Osteoblast (primary cell): Measurements from ENCODE around the gene PTPRC. TPM values are rescaled to one million over a fixed set of nuclear protein-coding genes. Genes with fewer than 3 reads are reported as not detected.

ENCODE experiments used
- DNase-seq: peaks from one replicate; pipeline ENCODE4 v3.0.0; 2011; ENCODE audit warnings: low spot score, mixed read lengths; ENCODE audit not compliant: insufficient read length; ENCODE audit errors: missing footprints
- H2AFZ ChIP-seq: 2 replicates; pipeline ENCODE4 v1.6.0; 2011; ENCODE audit warnings: mild to moderate bottlenecking, low read length
- H3K27ac ChIP-seq: 2 replicates; pipeline ENCODE4 v1.5.1; 2011; ENCODE audit warnings: mild to moderate bottlenecking, low read depth, low read length, moderate library complexity
- H3K27me3 ChIP-seq: 2 replicates; pipeline ENCODE4 v1.6.0; 2012; ENCODE audit warnings: mild to moderate bottlenecking, control low read depth, inconsistent platforms, low read length, moderate library complexity; ENCODE audit not compliant: insufficient read depth
- H3K36me3 ChIP-seq: 2 replicates; pipeline ENCODE4 v1.5.1; 2011; ENCODE audit warnings: mild to moderate bottlenecking, low read length, control low read depth, moderate library complexity; ENCODE audit not compliant: insufficient read depth
- H3K4me1 ChIP-seq: 2 replicates; pipeline ENCODE4 v1.5.1; 2011; ENCODE audit warnings: mild to moderate bottlenecking, low read length, control low read depth, moderate library complexity; ENCODE audit not compliant: insufficient read depth
- H3K4me2 ChIP-seq: 2 replicates; pipeline ENCODE4 v1.6.0; 2011; ENCODE audit warnings: mild to moderate bottlenecking, low read length; ENCODE audit not compliant: insufficient read depth
- H3K4me3 ChIP-seq: fragments of 200-600 bp; sonication (generic); 3 replicates; pipeline ENCODE4 v1.5.1; 2012; ENCODE audit warnings: mild to moderate bottlenecking, low read length, inconsistent platforms; ENCODE audit not compliant: insufficient read depth
- H3K79me2 ChIP-seq: 2 replicates; pipeline ENCODE4 v1.6.0; 2012; ENCODE audit warnings: mild to moderate bottlenecking, low read length, control low read depth, inconsistent platforms; ENCODE audit not compliant: insufficient read depth
- H3K9me3 ChIP-seq: 2 replicates; pipeline ENCODE4 v1.5.1; 2011; ENCODE audit warnings: low read depth, low read length, control low read depth
- H4K20me1 ChIP-seq: 2 replicates; pipeline ENCODE4 v1.6.0; 2012; ENCODE audit warnings: mild to moderate bottlenecking, low read length, control low read depth; ENCODE audit not compliant: insufficient read depth
- total RNA-seq: library from RNA; depleted of rRNA; stranded (reverse); fragments of >200 nt; gene quantifications from 2 replicates; pipeline ENCODE4 v1.2.3, GENCODE V29; 2012
- TF ChIP-seq, protein P1 (sequence below): IDR thresholded peaks from 2 replicates; pipeline ENCODE4 v1.5.1; 2011; ENCODE audit warnings: mild to moderate bottlenecking, low read depth, low read length, moderate library complexity; ENCODE audit errors: extremely low read depth

Gene PTPRC
- total RNA-seq, 1 donor, result 1.1 TPM

GRCh38 chr1:198774421-198774820 lies 135.6 kb downstream of the PTPRC start:
- no peak overlapping the region for H3K4me2 ChIP-seq
- H3K4me3 ChIP-seq, result no peak overlapping the region
- no peaks in the 10 kb centered on the region for H4K20me1 ChIP-seq
- H3K27ac ChIP-seq, result no peak overlapping the region
- no peaks in the 10 kb centered on the region for H3K9me3 ChIP-seq
- no peak for DNase-seq
- TF ChIP-seq, protein P1, sequence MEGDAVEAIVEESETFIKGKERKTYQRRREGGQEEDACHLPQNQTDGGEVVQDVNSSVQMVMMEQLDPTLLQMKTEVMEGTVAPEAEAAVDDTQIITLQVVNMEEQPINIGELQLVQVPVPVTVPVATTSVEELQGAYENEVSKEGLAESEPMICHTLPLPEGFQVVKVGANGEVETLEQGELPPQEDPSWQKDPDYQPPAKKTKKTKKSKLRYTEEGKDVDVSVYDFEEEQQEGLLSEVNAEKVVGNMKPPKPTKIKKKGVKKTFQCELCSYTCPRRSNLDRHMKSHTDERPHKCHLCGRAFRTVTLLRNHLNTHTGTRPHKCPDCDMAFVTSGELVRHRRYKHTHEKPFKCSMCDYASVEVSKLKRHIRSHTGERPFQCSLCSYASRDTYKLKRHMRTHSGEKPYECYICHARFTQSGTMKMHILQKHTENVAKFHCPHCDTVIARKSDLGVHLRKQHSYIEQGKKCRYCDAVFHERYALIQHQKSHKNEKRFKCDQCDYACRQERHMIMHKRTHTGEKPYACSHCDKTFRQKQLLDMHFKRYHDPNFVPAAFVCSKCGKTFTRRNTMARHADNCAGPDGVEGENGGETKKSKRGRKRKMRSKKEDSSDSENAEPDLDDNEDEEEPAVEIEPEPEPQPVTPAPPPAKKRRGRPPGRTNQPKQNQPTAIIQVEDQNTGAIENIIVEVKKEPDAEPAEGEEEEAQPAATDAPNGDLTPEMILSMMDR, result no peak
- no peak overlapping the region for H2AFZ ChIP-seq
- no peaks in the 10 kb centered on the region for H3K79me2 ChIP-seq
- H3K36me3 ChIP-seq, result no peaks in the 10 kb centered on the region
- H3K27me3 ChIP-seq, result no peaks in the 10 kb centered on the region
- H3K4me1 ChIP-seq, result peaks cover 30% of the 10 kb centered on the region

- Histone ChIP-seq H3K27me3 (no peaks in the 10 kb centered on the region), H3K79me2 (no peaks in the 10 kb centered on the region), H4K20me1 (no peaks in the 10 kb centered on the region), H3K27ac (peak overlapping the region; percentile 76), H3K4me3 (peak overlapping the region; percentile 12), H3K36me3 (no peaks in the 10 kb centered on the region), H3K4me2 (peak overlapping the region; percentile 10), H3K9me3 (no peaks in the 10 kb centered on the region), H2AFZ (peak overlapping the region; percentile 55), H3K4me1 (peaks cover 30% of the 10 kb centered on the region)
- TF ChIP-seq, protein P1, result no peak
- no peak for DNase-seq
These were observed 136.8 kb downstream of the PTPRC start for GRCh38 chr1:198775606-198776005.

GRCh38 chr1:198776602-198777029 lies 137.8 kb downstream of the PTPRC start:
- H3K36me3 ChIP-seq, result no peaks in the 10 kb centered on the region
- no peaks in the 10 kb centered on the region for H3K79me2 ChIP-seq
- H4K20me1 ChIP-seq, result no peaks in the 10 kb centered on the region
- H3K4me3 ChIP-seq, result no peak overlapping the region
- DNase-seq, result peak; percentile 61
- peaks cover 30% of the 10 kb centered on the region for H3K4me1 ChIP-seq
- TF ChIP-seq, protein P1, result no peak
- H2AFZ ChIP-seq, result peak overlapping the region; percentile 9
- peak overlapping the region; percentile 16 for H3K4me2 ChIP-seq
- peak overlapping the region; percentile 76 for H3K27ac ChIP-seq
- no peaks in the 10 kb centered on the region for H3K27me3 ChIP-seq
- no peaks in the 10 kb centered on the region for H3K9me3 ChIP-seq

DNA sequence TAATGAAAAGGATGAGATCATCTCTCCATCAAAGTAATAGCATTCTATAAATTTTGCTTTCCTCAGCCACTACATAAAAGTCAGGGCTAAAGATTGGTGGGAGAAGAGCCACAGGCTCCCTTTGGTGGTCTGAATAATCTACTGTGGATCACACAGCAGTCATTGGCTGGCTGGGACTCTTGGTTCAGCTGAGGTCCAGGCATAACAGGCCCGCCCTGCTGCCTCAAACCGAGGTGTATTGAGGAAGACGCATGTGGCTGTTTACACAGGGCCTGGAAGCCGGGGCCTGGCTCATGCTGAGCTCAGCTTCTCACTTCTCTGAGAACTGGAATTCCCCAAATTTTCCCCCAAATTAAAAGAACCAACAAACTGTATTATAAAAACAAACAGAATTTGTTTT lies 139.2 kb downstream of the PTPRC start:
- Histone ChIP-seq H3K27ac (no peak overlapping the region), H3K79me2 (no peaks in the 10 kb centered on the region), H4K20me1 (no peaks in the 10 kb centered on the region), H3K36me3 (no peaks in the 10 kb centered on the region), H3K9me3 (no peaks in the 10 kb centered on the region), H3K4me1 (peaks cover 30% of the 10 kb centered on the region), H3K4me3 (no peak overlapping the region), H2AFZ (peak overlapping the region; percentile 59), H3K27me3 (no peaks in the 10 kb centered on the region), H3K4me2 (no peak overlapping the region)
- TF ChIP-seq, protein P1, result no peak
- DNase-seq, result no peak
